Endothelial cell (in vitro differentiated cells): ENCODE measurements around the gene EIF4E1B. TPM values are rescaled to one million over a fixed set of nuclear protein-coding genes. Genes with fewer than 3 reads are reported as not detected.

Source experiments
- DNase-seq: peaks from one replicate; pipeline ENCODE4 v3.0.0; 2021; ENCODE audit warnings: low spot score
- H3K27ac Mint-ChIP-seq: one replicate; pipeline ENCODE4 v1.8.0; 2021; ENCODE audit warnings: mixed read lengths, inconsistent platforms; ENCODE audit not compliant: unreplicated experiment
- H3K27me3 Mint-ChIP-seq: one replicate; pipeline ENCODE4 v1.8.0; 2021; ENCODE audit warnings: mild to moderate bottlenecking, moderate library complexity, mixed read lengths, inconsistent platforms; ENCODE audit not compliant: unreplicated experiment
- H3K36me3 Mint-ChIP-seq: one replicate; pipeline ENCODE4 v1.8.0; 2021; ENCODE audit warnings: mild to moderate bottlenecking, low read depth, mixed read lengths, inconsistent platforms; ENCODE audit not compliant: unreplicated experiment
- H3K4me1 Mint-ChIP-seq: one replicate; pipeline ENCODE4 v1.8.0; 2021; ENCODE audit warnings: mild to moderate bottlenecking, mixed read lengths, inconsistent platforms; ENCODE audit not compliant: unreplicated experiment
- H3K4me3 Mint-ChIP-seq: one replicate; pipeline ENCODE4 v1.8.0; 2021; ENCODE audit warnings: mild to moderate bottlenecking, mixed read lengths, inconsistent platforms; ENCODE audit not compliant: unreplicated experiment
- H3K9me3 Mint-ChIP-seq: one replicate; pipeline ENCODE4 v1.8.0; 2021; ENCODE audit warnings: mixed read lengths, inconsistent platforms; ENCODE audit not compliant: unreplicated experiment
- total RNA-seq: library from RNA; stranded (reverse); fragmentation: NEBNext Ultra II Directional; extraction: Animal tissue kit (Norgen Biotek cat#: 25700); gene quantifications from one replicate; pipeline ENCODE4 v1.2.1, GENCODE V29; 2021; ENCODE audit not compliant: unreplicated experiment
- TF ChIP-seq, protein P1 (sequence below): fragments of 200-600 bp; sonication (generic); IDR thresholded peaks from one replicate; pipeline ENCODE4 v1.5.0; 2021; ENCODE audit warnings: antibody characterized with exemption; ENCODE audit not compliant: unreplicated experiment

Gene EIF4E1B
- total RNA-seq, 1 donor from 2014 or later = 0.54 TPM

DNA sequence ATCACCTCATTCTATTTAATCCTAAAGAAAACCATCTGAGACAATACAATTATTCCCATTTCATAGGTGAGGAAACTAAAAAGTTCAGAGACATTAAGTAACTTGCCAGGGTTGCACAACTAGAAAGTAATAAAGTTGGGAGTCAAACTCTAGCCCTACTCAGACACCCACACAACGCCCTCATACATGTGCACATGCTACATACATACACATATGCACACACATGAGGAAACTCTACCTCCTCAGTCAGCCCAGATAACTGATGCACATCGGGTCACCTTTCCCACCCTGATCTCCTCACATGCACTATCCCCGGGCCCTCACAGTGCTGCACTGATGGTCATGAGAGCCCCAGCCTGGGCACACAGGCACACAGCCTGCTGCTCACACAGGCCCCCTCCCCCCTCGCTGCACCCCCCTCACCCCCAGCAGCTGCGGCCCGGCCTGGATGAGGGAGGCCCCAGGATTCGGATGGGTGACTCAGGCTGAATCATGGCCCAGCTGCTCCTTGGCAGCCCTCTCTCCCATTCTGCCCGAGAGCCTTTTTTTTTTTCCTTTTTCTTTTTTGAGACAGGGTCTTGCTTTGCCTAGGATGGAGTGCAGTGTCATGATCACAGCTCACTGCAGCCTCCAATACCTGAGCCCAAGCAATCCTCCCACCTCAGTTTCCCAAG lies 15.5 kb upstream of the EIF4E1B start:
- Mint-ChIP-seq H3K4me3 (no peak overlapping the region), H3K36me3 (no peaks in the 10 kb centered on the region), H3K27me3 (peaks cover 23% of the 10 kb centered on the region), H3K27ac (no peak overlapping the region), H3K4me1 (peaks cover 14% of the 10 kb centered on the region), H3K9me3 (no peaks in the 10 kb centered on the region)
- no peak for DNase-seq
- TF ChIP-seq, protein P1, sequence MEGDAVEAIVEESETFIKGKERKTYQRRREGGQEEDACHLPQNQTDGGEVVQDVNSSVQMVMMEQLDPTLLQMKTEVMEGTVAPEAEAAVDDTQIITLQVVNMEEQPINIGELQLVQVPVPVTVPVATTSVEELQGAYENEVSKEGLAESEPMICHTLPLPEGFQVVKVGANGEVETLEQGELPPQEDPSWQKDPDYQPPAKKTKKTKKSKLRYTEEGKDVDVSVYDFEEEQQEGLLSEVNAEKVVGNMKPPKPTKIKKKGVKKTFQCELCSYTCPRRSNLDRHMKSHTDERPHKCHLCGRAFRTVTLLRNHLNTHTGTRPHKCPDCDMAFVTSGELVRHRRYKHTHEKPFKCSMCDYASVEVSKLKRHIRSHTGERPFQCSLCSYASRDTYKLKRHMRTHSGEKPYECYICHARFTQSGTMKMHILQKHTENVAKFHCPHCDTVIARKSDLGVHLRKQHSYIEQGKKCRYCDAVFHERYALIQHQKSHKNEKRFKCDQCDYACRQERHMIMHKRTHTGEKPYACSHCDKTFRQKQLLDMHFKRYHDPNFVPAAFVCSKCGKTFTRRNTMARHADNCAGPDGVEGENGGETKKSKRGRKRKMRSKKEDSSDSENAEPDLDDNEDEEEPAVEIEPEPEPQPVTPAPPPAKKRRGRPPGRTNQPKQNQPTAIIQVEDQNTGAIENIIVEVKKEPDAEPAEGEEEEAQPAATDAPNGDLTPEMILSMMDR = no peak

DNA sequence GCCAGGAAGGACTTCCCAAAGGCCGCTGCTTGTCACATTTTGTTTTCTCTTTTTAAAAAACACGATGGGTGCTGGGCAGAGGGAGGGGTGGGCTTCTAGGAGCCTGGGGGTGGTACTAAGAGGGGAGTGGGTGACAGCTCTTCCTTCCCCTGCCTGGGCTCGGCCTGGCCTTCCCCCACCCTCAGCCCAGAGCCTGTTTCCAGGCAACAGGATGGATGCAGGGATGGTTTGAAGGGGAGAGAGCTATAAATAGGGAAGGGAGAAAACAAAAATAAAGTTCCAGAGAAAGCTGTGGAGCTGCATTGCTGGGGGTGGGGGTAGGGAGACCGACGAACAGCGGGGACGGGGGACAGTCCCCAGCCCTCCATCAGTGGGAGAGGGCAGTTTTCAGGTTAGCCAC lies 14.0 kb upstream of the EIF4E1B start:
- no peaks in the 10 kb centered on the region for H3K36me3 Mint-ChIP-seq
- TF ChIP-seq, protein P1 = no peak
- no peaks in the 10 kb centered on the region for H3K9me3 Mint-ChIP-seq
- H3K4me3 Mint-ChIP-seq = no peak overlapping the region
- H3K4me1 Mint-ChIP-seq = peaks cover 12% of the 10 kb centered on the region
- peaks cover 22% of the 10 kb centered on the region for H3K27me3 Mint-ChIP-seq
- no peak for DNase-seq
- no peak overlapping the region for H3K27ac Mint-ChIP-seq

DNA sequence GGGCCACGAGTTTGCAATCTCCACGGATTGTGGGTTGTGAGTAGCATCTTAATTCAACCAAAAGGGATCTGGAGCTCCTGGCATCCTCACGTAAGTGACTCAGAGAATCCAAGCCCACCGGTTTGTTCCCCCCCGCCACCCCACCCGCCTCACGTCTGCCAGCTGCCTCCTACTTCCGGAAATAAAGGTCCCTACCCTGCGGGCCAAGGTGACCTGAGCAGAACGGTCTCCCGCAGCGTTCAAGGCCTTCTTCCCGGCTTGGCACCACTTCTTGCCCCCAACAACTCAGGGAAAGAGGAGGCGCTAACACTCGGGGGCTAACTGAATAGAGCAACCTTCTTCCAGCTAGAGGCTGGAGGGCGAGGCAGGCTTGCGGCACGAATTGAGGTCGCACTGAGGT lies 11.7 kb upstream of the EIF4E1B start:
- peaks cover 18% of the 10 kb centered on the region for H3K27me3 Mint-ChIP-seq
- TF ChIP-seq, protein P1 = no peak
- no peaks in the 10 kb centered on the region for H3K36me3 Mint-ChIP-seq
- no peak overlapping the region for H3K4me3 Mint-ChIP-seq
- H3K4me1 Mint-ChIP-seq = no peaks in the 10 kb centered on the region
- H3K27ac Mint-ChIP-seq = no peak overlapping the region
- DNase-seq = no peak
- no peaks in the 10 kb centered on the region for H3K9me3 Mint-ChIP-seq

DNA sequence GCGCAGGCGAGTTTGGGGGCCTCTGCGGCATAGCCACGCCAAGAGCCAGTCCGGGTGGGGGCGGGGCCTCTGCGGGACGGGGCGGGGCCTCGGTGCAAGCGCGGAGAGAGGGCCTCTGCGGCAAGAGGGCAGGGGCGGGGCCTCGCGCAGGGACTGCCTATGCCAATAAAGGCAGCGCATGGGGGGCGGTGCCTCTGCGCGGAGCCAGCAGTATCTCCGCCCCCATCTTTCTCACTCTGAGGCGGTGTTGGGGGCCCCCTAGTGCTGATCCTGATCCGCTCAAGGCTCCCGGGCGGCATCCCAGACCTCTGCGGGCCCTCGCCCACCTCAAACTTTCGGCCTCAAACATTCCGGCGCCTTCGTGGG lies 11.3 kb upstream of the EIF4E1B start:
- TF ChIP-seq, protein P1 = no peak
- DNase-seq = peak; percentile 77
- no peaks in the 10 kb centered on the region for H3K9me3 Mint-ChIP-seq
- peaks cover 19% of the 10 kb centered on the region for H3K27me3 Mint-ChIP-seq
- no peaks in the 10 kb centered on the region for H3K4me1 Mint-ChIP-seq
- no peak overlapping the region for H3K27ac Mint-ChIP-seq
- no peak overlapping the region for H3K4me3 Mint-ChIP-seq
- H3K36me3 Mint-ChIP-seq = no peaks in the 10 kb centered on the region

DNA sequence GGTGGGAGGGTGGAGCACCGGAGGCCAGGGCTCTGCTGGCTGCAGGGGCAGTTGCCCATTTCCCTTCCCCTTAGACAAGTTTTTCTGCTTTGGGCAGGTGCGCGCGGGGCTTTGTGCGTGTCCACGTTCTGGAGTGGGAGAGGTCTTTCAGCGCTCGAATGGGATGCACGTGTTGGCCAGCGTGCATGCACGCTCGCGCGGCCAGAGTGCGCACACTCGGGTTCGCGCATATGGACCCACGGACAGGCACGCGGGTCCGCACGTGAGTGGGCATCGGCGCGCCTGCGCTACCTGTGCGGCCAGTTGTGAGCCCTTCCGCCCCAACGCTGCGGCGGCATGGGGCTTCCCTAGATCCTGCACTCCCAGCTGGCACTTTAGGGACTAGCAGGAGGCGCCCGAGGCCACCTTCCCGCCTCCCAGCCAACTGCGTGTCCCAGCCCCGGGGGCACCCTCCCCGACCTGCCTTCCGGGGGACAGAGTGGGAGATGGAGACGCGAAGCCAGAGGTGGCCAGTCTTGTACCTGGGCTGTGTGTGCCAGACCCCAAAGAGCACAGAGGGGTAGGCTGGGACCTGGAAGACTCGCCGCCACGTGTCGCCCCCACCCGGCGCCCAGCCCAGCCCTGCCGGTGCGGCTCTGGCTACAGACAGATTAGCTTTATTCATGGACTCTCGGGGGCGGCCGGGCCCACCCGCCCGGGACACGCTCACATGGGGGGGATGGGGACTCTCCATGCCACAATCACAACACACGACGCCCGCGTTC lies 10.7 kb upstream of the EIF4E1B start:
- peaks cover 20% of the 10 kb centered on the region for H3K27me3 Mint-ChIP-seq
- no peak for DNase-seq
- H3K4me1 Mint-ChIP-seq = no peaks in the 10 kb centered on the region
- no peak overlapping the region for H3K4me3 Mint-ChIP-seq
- no peaks in the 10 kb centered on the region for H3K36me3 Mint-ChIP-seq
- H3K27ac Mint-ChIP-seq = no peak overlapping the region
- TF ChIP-seq, protein P1 = no peak
- no peaks in the 10 kb centered on the region for H3K9me3 Mint-ChIP-seq
